ENCODE data around the gene HIGD1A. TPM values are rescaled to one million over a fixed set of nuclear protein-coding genes. Genes with fewer than 3 reads are reported as not detected.
A peak's percentile ranks its signal among the peaks of the same experiment; 100 is the strongest.

Gene HIGD1A
- total and polyA plus RNA-seq, 10 of the 15 experiments (the other 5 are each of a cell fraction or from before 2014, with no cell fraction given): 73.9 to 487 (median 175) TPM

DNA sequence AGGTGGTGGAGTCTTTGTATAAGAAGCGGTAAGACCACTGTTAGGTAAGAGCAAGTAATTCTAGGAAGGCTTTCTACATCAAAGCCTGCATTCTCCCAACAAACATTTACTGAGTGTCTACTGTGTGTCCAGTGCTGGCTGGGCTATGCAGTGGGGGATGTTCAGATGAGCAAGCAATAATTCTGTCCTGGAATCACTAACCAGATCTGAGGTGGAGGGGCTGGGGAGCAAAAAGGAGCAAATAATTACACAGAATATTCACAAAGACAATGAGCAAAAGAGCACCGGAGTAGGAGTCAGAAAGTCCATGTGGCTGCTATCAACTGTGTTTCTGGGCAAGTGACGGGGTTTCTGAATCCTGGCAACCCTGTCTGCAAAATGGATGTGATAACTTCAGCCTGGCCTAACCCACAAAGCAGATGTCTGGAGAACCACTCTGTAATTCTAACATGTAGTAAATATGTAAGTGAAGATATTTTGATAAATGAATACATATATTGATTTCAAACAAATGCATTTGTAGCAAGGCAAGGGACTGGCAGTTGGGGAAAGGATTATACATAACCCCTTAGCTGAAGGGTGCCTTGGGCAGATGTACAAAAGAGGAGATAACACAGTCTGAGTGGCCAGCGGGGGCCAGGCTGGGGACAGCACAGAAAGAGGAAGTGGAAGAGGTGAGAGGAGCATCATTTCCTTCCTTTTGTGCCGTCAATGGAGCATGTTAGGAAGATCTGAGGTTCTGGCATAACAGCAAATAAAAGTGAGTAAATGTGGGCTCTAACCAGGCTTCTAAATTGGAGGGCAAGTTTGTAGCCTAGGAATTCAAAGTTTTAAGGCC, 42.6 kb upstream of the HIGD1A start:
- no peak for FAIRE-seq
- ChIA-PET CTCF (interaction anchor here (1.2 to 1.3 kb wide), 2 partner anchors 16 kb away, joined by 3 to 5 read pairs; no protein-coding TSS in a partner anchor), POLR2A (interaction anchor here (0.6 kb wide), 1 partner anchor 72 kb away, joined by 3 read pairs; no protein-coding TSS in a partner anchor)

More for the DNA sequence above, 42.6 kb upstream of the HIGD1A start:
- intact Hi-C loops (cut with micrococcal nuclease; ENCODE audit: unreplicated experiment) (no loop called here), in situ Hi-C loops (cut with MboI) (no loop called here)
- Histone ChIP-seq H3K27me3 (replicated peaks in 1 of 2; ENCODE audit: control insufficient read depth in 2 of 2, insufficient read depth in 2 of 2, low read length in 1 of 2) (no peaks in the 10 kb centered on the region), H3K36me3 (ENCODE audit: control insufficient read depth in 2 of 2, insufficient read depth in 2 of 2, low read length in 1 of 2) (no peaks in the 10 kb centered on the region), H3K9ac (ENCODE audit: control insufficient read depth, insufficient read depth, low read length) (no peak overlapping the region), H3K9me3 (replicated peaks; ENCODE audit: control insufficient read depth, insufficient read depth, low read length) (no peaks in the 10 kb centered on the region), H3K79me2 (ENCODE audit: control insufficient read depth, insufficient read depth, low read length) (no peaks in the 10 kb centered on the region), H3K4me1 (ENCODE audit: control insufficient read depth, insufficient read depth, low read length) (peaks cover 5% of the 10 kb centered on the region), H2AFZ (ENCODE audit: control insufficient read depth, low read depth, low read length) (no peak overlapping the region; the same call in 1 of the 2 replicates), H3K4me3 (no peak overlapping the region), H3K4me2 (ENCODE audit: control insufficient read depth, insufficient read depth) (peak overlapping the region; percentile 33; the same call in 1 of the 2 replicates), H3K27ac (ENCODE audit: control insufficient read depth, insufficient read depth) (no peak overlapping the region), H4K20me1 (ENCODE audit: control insufficient read depth, insufficient read depth) (no peaks in the 10 kb centered on the region)
- TF ChIP-seq IKZF2 (IDR thresholded peaks at IDR 0.05) (peak in 1 of 2 experiments; percentile 31; a peak in 2 of 4 replicates), ETV6 (conservative IDR thresholded peaks at IDR 0.05 in 1 of 2, IDR thresholded peaks at IDR 0.05 in 1 of 2; ENCODE audit: borderline replicate concordance in 1 of 2, low read depth in 1 of 2) (peak in 1 of 2 experiments; percentile 93; a peak in 2 of 4 replicates), EED (IDR thresholded peaks at IDR 0.05; ENCODE audit: low read depth) (peak; percentile 35; the same call in 1 of the 2 replicates), EP300 (IDR thresholded peaks at IDR 0.05; ENCODE audit: borderline replicate concordance in 1 of 2, control insufficient read depth in 1 of 2, low read depth in 2 of 2, low read length in 2 of 2) (peak in 1 of 2 experiments; percentile 16; a peak in 1 of 4 replicates), BRCA1 (IDR thresholded peaks at IDR 0.05; ENCODE audit: low read depth, low read length) (no peak), IKZF1 (conservative IDR thresholded peaks at IDR 0.05) (peak; percentile 41; the same call in 1 of the 2 replicates), SPI1 (IDR thresholded peaks at IDR 0.05; ENCODE audit: borderline replicate concordance, insufficient read depth, low read depth, low read length) (peak; percentile 95)
- TF ChIP-seq, protein P1, sequence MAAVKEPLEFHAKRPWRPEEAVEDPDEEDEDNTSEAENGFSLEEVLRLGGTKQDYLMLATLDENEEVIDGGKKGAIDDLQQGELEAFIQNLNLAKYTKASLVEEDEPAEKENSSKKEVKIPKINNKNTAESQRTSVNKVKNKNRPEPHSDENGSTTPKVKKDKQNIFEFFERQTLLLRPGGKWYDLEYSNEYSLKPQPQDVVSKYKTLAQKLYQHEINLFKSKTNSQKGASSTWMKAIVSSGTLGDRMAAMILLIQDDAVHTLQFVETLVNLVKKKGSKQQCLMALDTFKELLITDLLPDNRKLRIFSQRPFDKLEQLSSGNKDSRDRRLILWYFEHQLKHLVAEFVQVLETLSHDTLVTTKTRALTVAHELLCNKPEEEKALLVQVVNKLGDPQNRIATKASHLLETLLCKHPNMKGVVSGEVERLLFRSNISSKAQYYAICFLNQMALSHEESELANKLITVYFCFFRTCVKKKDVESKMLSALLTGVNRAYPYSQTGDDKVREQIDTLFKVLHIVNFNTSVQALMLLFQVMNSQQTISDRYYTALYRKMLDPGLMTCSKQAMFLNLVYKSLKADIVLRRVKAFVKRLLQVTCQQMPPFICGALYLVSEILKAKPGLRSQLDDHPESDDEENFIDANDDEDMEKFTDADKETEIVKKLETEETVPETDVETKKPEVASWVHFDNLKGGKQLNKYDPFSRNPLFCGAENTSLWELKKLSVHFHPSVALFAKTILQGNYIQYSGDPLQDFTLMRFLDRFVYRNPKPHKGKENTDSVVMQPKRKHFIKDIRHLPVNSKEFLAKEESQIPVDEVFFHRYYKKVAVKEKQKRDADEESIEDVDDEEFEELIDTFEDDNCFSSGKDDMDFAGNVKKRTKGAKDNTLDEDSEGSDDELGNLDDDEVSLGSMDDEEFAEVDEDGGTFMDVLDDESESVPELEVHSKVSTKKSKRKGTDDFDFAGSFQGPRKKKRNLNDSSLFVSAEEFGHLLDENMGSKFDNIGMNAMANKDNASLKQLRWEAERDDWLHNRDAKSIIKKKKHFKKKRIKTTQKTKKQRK (IDR thresholded peaks at IDR 0.05; ENCODE audit: low read depth, low read length): no peak
- ChIA-PET RAD21 (ENCODE audit: unreplicated experiment) (interaction anchor here (1.3 kb wide), 1 partner anchor 34 kb away, joined by 3 read pairs; no protein-coding TSS in a partner anchor), SMC1A (ENCODE audit: uncharacterized antibody, unreplicated experiment) (no interaction called here)
- no peak for DNase-seq (ENCODE audit: low read depth, low spot score)
- 36% methylated on average over 5 of the region's 5 CpGs for WGBS (ENCODE audit: insufficient coverage, insufficient replicate concordance, low lambda C conversion rate, missing lambda C conversion rate)
- peak; percentile 95 for ATAC-seq
- BruUV-seq (replicated peaks): no TSS peak

Measured in GM12878 (cell line).